ENCODE data around the gene HPGDS. TPM values are rescaled to one million over a fixed set of nuclear protein-coding genes. Genes with fewer than 3 reads are reported as not detected.
A peak's percentile ranks its signal among the peaks of the same experiment; 100 is the strongest.

HPGDS gene
- total RNA-seq, 1 experiment from 2014 or later = not detected

- CTCF ChIA-PET = interaction anchor here (0.6 kb wide), 1 partner anchor 95 kb away, joined by 5 read pairs; no protein-coding TSS in a partner anchor
- no TSS peak for BruUV-seq (replicated peaks)
Measured at GRCh38 chr4:94359221-94359620, 16.6 kb upstream of the HPGDS start.

GRCh38 chr4:94358101-94358500, 15.5 kb upstream of the HPGDS start:
- ChIA-PET CTCF (no interaction called here), POLR2A (ENCODE audit: unreplicated experiment) (no interaction called here)
- Histone ChIP-seq H3K27ac (ENCODE audit: low read length) (no peak overlapping the region), H3K36me3 (ENCODE audit: low read depth, low read length) (no peaks in the 10 kb centered on the region), H3K4me2 (ENCODE audit: low read length) (no peak overlapping the region), H3K9me2 (replicated peaks; ENCODE audit: low read length) (no peaks in the 10 kb centered on the region), H4K20me1 (ENCODE audit: low read length) (no peaks in the 10 kb centered on the region), H2AFZ (ENCODE audit: low read length) (no peak overlapping the region), H3K9ac (ENCODE audit: low read length) (no peak overlapping the region), H3F3A (ENCODE audit: low read length, unreplicated experiment) (no peaks in the 10 kb centered on the region), H3K9me3 (ENCODE audit: low read length) (no peaks in the 10 kb centered on the region), H3K4me3 (ENCODE audit: low read length) (no peak overlapping the region), H3K79me2 (ENCODE audit: low read length) (no peaks in the 10 kb centered on the region), H3K27me3 (ENCODE audit: low read length) (no peaks in the 10 kb centered on the region), H3K4me1 (ENCODE audit: insufficient read depth, low read length) (peaks cover 18% of the 10 kb centered on the region)
- no TSS peak for BruUV-seq (replicated peaks)
- intact Hi-C loops (cut with micrococcal nuclease) = no loop called here
- no peak for TF ChIP-seq EZH2phosphoT487 (IDR thresholded peaks at IDR 0.05; ENCODE audit: borderline replicate concordance, low read length)
- no peak for TF ChIP-seq CTCF (conservative IDR thresholded peaks at IDR 0.05; ENCODE audit: low read depth, low read length)
- TF ChIP-seq EZH2 (IDR thresholded peaks at IDR 0.05; ENCODE audit: low read length, unreplicated experiment) = no peak
- DNase-seq (no peak), ATAC-seq (no peak)

More at GRCh38 chr4:94359221-94359620, 16.6 kb upstream of the HPGDS start:
- DNase-seq (no peak), ATAC-seq (no peak)
- no peak overlapping the region for H3K9ac ChIP-seq (ENCODE audit: low read length)
- no peaks in the 10 kb centered on the region for H3K9me2 ChIP-seq (replicated peaks; ENCODE audit: low read length)
- H3K4me1 ChIP-seq (ENCODE audit: insufficient read depth, low read length) = peaks cover 29% of the 10 kb centered on the region
- no peak overlapping the region for H3K4me3 ChIP-seq (ENCODE audit: low read length)
- H3K36me3 ChIP-seq (ENCODE audit: low read depth, low read length) = no peaks in the 10 kb centered on the region
- H4K20me1 ChIP-seq (ENCODE audit: low read length) = no peaks in the 10 kb centered on the region
- no peaks in the 10 kb centered on the region for H3K27me3 ChIP-seq (ENCODE audit: low read length)
- H3F3A ChIP-seq (ENCODE audit: low read length, unreplicated experiment) = no peaks in the 10 kb centered on the region
- no peaks in the 10 kb centered on the region for H3K79me2 ChIP-seq (ENCODE audit: low read length)
- TF ChIP-seq EZH2 (IDR thresholded peaks at IDR 0.05; ENCODE audit: low read length, unreplicated experiment) = no peak
- no peak for TF ChIP-seq CTCF (conservative IDR thresholded peaks at IDR 0.05; ENCODE audit: low read depth, low read length)
- no peak for TF ChIP-seq EZH2phosphoT487 (IDR thresholded peaks at IDR 0.05; ENCODE audit: borderline replicate concordance, low read length)
- no peak overlapping the region for H2AFZ ChIP-seq (ENCODE audit: low read length)
- intact Hi-C loops (cut with micrococcal nuclease) = no loop called here
- POLR2A ChIA-PET (ENCODE audit: unreplicated experiment) = no interaction called here
- no peak overlapping the region for H3K27ac ChIP-seq (ENCODE audit: low read length)
- H3K4me2 ChIP-seq (ENCODE audit: low read length) = no peak overlapping the region
- H3K9me3 ChIP-seq (ENCODE audit: low read length) = no peaks in the 10 kb centered on the region

- no peaks in the 10 kb centered on the region for H3K9me2 ChIP-seq (replicated peaks; ENCODE audit: low read length)
- ChIA-PET CTCF (no interaction called here), POLR2A (ENCODE audit: unreplicated experiment) (no interaction called here)
- peak; percentile 22; the same call in 1 of the 2 replicates for ATAC-seq
- H2AFZ ChIP-seq (ENCODE audit: low read length) = no peak overlapping the region
- intact Hi-C loops (cut with micrococcal nuclease) = no loop called here
- peak; percentile 49 for DNase-seq
- H3F3A ChIP-seq (ENCODE audit: low read length, unreplicated experiment) = no peaks in the 10 kb centered on the region
- TF ChIP-seq CTCF (conservative IDR thresholded peaks at IDR 0.05; ENCODE audit: low read depth, low read length) (no peak), EZH2 (IDR thresholded peaks at IDR 0.05; ENCODE audit: low read length, unreplicated experiment) (no peak), EZH2phosphoT487 (IDR thresholded peaks at IDR 0.05; ENCODE audit: borderline replicate concordance, low read length) (no peak)
- no peaks in the 10 kb centered on the region for H3K27me3 ChIP-seq (ENCODE audit: low read length)
- H3K36me3 ChIP-seq (ENCODE audit: low read depth, low read length) = no peaks in the 10 kb centered on the region
- no peak overlapping the region for H3K27ac ChIP-seq (ENCODE audit: low read length)
- BruUV-seq (replicated peaks) = no TSS peak
- H3K4me2 ChIP-seq (ENCODE audit: low read length) = no peak overlapping the region
- H4K20me1 ChIP-seq (ENCODE audit: low read length) = no peaks in the 10 kb centered on the region
- no peak overlapping the region for H3K4me3 ChIP-seq (ENCODE audit: low read length)
- H3K4me1 ChIP-seq (ENCODE audit: insufficient read depth, low read length) = peaks cover 13% of the 10 kb centered on the region
- H3K9me3 ChIP-seq (ENCODE audit: low read length) = no peaks in the 10 kb centered on the region
- no peak overlapping the region for H3K9ac ChIP-seq (ENCODE audit: low read length)
- no peaks in the 10 kb centered on the region for H3K79me2 ChIP-seq (ENCODE audit: low read length)
Measured at GRCh38 chr4:94357624-94358023, 15.0 kb upstream of the HPGDS start.
